K562 (cell line): ENCODE measurements around the gene HNRNPDL.

Source experiments
- ARID2 ChIP-seq: fragments of 450-650 bp; IDR thresholded peaks from 2 replicates; pipeline ENCODE4 v1.6.1; 2017; ENCODE audit warnings: antibody characterized with exemption, mild to moderate bottlenecking
- CREB1 ChIP-seq, 2 experiments: sonication (generic) in 1 of 2; formaldehyde crosslinking in 1 of 2; IDR thresholded peaks; 2 replicates each; pipeline versions ENCODE4 v1.6.1 to v1.8.0; 2012 to 2022; ENCODE audit warnings: inconsistent platforms in 1 of 2, mild to moderate bottlenecking in 1 of 2, missing genetic modification reagents in 1 of 2, moderate library complexity in 1 of 2
- CTCF ChIP-seq, 3 experiments: IDR thresholded peaks in 2 of 3; conservative IDR thresholded peaks in 1 of 3; 2 replicates each; pipeline ENCODE4 v1.5.1; 2011 to 2012; ENCODE audit warnings: low read length in 3 of 3, mild to moderate bottlenecking in 3 of 3, control low read depth in 2 of 3, improper control_type of control experiment in 1 of 3, inconsistent platforms in 1 of 3, low read depth in 1 of 3, mixed read lengths in 1 of 3, moderate library complexity in 1 of 3; ENCODE audit not compliant: insufficient read depth in 2 of 3
- E2F1 ChIP-seq: sonication (generic); formaldehyde crosslinking; IDR thresholded peaks from 2 replicates; pipeline ENCODE4 v1.8.1; 2023; ENCODE audit warnings: mild to moderate bottlenecking, missing genetic modification reagents, moderate library complexity
- JUND ChIP-seq, 2 experiments: IDR thresholded peaks; 2 replicates in 1 of 2; 3 replicates in 1 of 2; pipeline ENCODE4 v1.6.1; 2011; ENCODE audit warnings: borderline replicate concordance in 2 of 2, low read depth in 2 of 2, low read length in 2 of 2, improper control_type of control experiment in 1 of 2, missing biosample characterization in 1 of 2, missing genetic modification characterization in 1 of 2, missing genetic modification reagents in 1 of 2
- NR2C1 ChIP-seq, 2 experiments: fragments of 450-650 bp; IDR thresholded peaks; 2 replicates each; pipeline ENCODE4 v1.6.1; 2017; ENCODE audit warnings: mild to moderate bottlenecking in 2 of 2, antibody characterized with exemption in 1 of 2, inconsistent platforms in 1 of 2, missing compliant biosample characterization in 1 of 2, missing genetic modification characterization in 1 of 2
- POLR2AphosphoS5 ChIP-seq: IDR thresholded peaks from 2 replicates; pipeline ENCODE4 v1.6.1; 2011; ENCODE audit warnings: mild to moderate bottlenecking, low read depth, low read length, moderate library complexity; ENCODE audit not compliant: control insufficient read depth, insufficient read depth
- SMARCA4 ChIP-seq: fragments of 450-650 bp; IDR thresholded peaks from 2 replicates; pipeline ENCODE4 v1.6.1; 2016
- SMARCC2 ChIP-seq: fragments of 450-650 bp; IDR thresholded peaks from 2 replicates; pipeline ENCODE4 v1.6.1; 2017; ENCODE audit warnings: antibody characterized with exemption, moderate library complexity, mild to moderate bottlenecking, low read depth
- SNAPC5 ChIP-seq: fragments of 250-450 bp; sonication (Bioruptor Pico); IDR thresholded peaks from 2 replicates; pipeline ENCODE4 v1.8.0; 2021; ENCODE audit warnings: moderate library complexity, mild to moderate bottlenecking, inconsistent platforms
- ZNF174 ChIP-seq: fragments of 250-450 bp; sonication (Bioruptor Pico); IDR thresholded peaks from 2 replicates; pipeline ENCODE4 v1.4.0; 2020; ENCODE audit warnings: mild to moderate bottlenecking
- ZSCAN29 ChIP-seq: fragments of 450-650 bp; IDR thresholded peaks from 2 replicates; pipeline ENCODE4 v1.6.1; 2017

- TF ChIP-seq ZSCAN29 = no peak
- TF ChIP-seq CTCF (IDR thresholded peaks at IDR 0.05 in 2 of 3, conservative IDR thresholded peaks at IDR 0.05 in 1 of 3; ENCODE audit: insufficient read depth in 2 of 3, low read depth in 1 of 3, low read length in 3 of 3) = no peak
- no peak for TF ChIP-seq POLR2AphosphoS5
- TF ChIP-seq SMARCC2 = no peak
- TF ChIP-seq CREB1 (IDR thresholded peaks at IDR 0.05) = no peak
- TF ChIP-seq CREB1 (CRISPR knock-in tag; IDR thresholded peaks at IDR 0.05) = no peak
- no peak for TF ChIP-seq JUND (IDR thresholded peaks at IDR 0.05; ENCODE audit: borderline replicate concordance, low read depth, low read length)
- no peak for TF ChIP-seq JUND (tag; IDR thresholded peaks at IDR 0.05; ENCODE audit: borderline replicate concordance, low read depth, low read length)
- no peak for TF ChIP-seq NR2C1 (IDR thresholded peaks at IDR 0.05)
- no peak for TF ChIP-seq NR2C1 (tag; IDR thresholded peaks at IDR 0.05)
- no peak for TF ChIP-seq E2F1 (CRISPR knock-in tag)
- TF ChIP-seq SMARCA4 = no peak
- TF ChIP-seq SNAPC5 (CRISPR knock-in tag) = no peak
- no peak for TF ChIP-seq ARID2
- TF ChIP-seq ZNF174 (CRISPR knock-in tag) = no peak
These were observed 49.3 kb upstream of the HNRNPDL start for GRCh38 chr4:82479562-82479961.
